ENCODE results near the gene SORD.
"Not testable (repeated sequence)": the region's sequence is repeated elsewhere in the genome, so short reads cannot be mapped to it uniquely, and the experiment has no call there.

Gene SORD

GRCh38 chr15:45022871-45023658, at the start of gene SORD:
SORD (plus strand) TSS chr15:45023195; CDS start chr15:45023284, 89 bp downstream.
- H3K27ac ChIP-seq = peak within 1 kb of the TSS; percentile 70

GRCh38 chr15:44976183-44976582, 46.8 kb upstream of the SORD start:
- not testable (repeated sequence) for H3K27ac ChIP-seq

More at GRCh38 chr15:45022871-45023658, at the start of gene SORD:
- no peak; the same call in 1 of the 2 replicates for TF ChIP-seq CTCF (IDR thresholded peaks at IDR 0.05)
- TF ChIP-seq ZFX (IDR thresholded peaks at IDR 0.05; ENCODE audit: borderline replicate concordance) = no peak

- not testable (repeated sequence) for H3K27ac ChIP-seq
These were observed 45.2 kb upstream of the SORD start for GRCh38 chr15:44977781-44978180.

- not testable (repeated sequence) for H3K27ac ChIP-seq
These were observed 43.2 kb upstream of the SORD start for GRCh38 chr15:44979617-44980339.

GRCh38 chr15:44984144-44984543, 38.9 kb upstream of the SORD start:
- H3K27ac ChIP-seq = not testable (repeated sequence)

- H3K27ac ChIP-seq = not testable (repeated sequence)
These were observed 36.5 kb upstream of the SORD start for GRCh38 chr15:44986346-44987055.

GRCh38 chr15:44987711-44988110, 35.3 kb upstream of the SORD start:
- H3K27ac ChIP-seq = not testable (repeated sequence)

- not testable (repeated sequence) for H3K27ac ChIP-seq
These were observed 34.7 kb upstream of the SORD start for GRCh38 chr15:44988184-44988869.

GRCh38 chr15:44988870-44989219, 34.1 kb upstream of the SORD start:
- not testable (repeated sequence) for H3K27ac ChIP-seq

- not testable (repeated sequence) for H3K27ac ChIP-seq
These were observed 25.4 kb upstream of the SORD start for GRCh38 chr15:44997632-44998031.

GRCh38 chr15:44999105-44999504, 23.9 kb upstream of the SORD start:
- no peak for TF ChIP-seq CTCF (IDR thresholded peaks at IDR 0.05)
- H3K27ac ChIP-seq = no peak overlapping the region

GRCh38 chr15:45001180-45001579, 21.8 kb upstream of the SORD start:
- not testable (repeated sequence) for H3K27ac ChIP-seq

GRCh38 chr15:45003731-45004410, 19.1 kb upstream of the SORD start:
- not testable (repeated sequence) for H3K27ac ChIP-seq

GRCh38 chr15:45004590-45005175, 18.3 kb upstream of the SORD start:
- H3K27ac ChIP-seq = not testable (repeated sequence)
